D341Med (cell line): Measurements from ENCODE around the gene TTLL4.
A peak's percentile ranks its signal among the peaks of the same experiment; 100 is the strongest.

Experiments used
- DNase-seq: peaks from one replicate; pipeline ENCODE4 v3.0.0; 2012; ENCODE audit warnings: low spot score

TTLL4 gene

DNA sequence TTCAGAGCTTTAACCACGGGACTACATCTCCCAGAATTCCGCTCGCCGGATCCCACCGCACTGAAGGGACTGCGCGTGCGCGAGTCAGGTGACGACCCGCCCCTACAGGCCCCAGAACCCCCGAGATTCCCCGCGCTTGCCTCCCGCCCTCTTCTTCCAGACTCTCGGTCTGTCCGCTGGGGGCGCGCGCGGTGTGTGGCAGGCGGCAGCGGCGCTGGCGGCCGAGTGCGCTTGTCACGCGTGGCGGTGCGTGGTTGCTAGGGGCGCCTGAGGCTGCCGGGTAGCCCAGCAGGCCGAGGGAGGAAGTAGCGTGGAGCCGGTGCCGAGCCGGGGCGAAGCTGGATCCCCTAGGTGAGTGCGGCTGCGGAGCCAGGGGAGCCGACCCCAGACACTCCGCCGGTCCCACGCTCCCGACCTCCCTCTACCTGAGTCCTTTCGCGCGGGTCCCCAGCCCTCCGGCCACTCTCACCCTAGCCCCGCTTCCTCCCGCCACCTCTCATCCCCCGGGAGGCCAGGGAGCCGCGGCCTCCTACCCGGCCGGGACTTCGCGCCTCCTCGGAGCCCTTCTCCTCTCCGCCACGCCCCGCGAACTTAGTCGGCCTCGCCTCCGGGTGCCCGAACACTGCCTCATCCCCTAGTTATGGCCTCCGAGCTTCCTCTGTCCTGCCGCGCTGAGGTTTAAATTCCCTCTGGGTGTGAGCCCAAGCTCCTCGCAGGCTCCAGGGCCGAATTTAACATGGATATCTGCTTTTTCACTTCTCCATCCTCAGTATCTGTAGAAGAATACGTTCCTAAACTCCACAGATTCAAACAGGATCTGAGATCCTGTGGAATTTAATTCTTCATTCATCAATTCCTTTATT is at the start of gene TTLL4:
TSS of gene TTLL4 (plus strand) at position 149 of the 863 bp plus-strand sequence. CDS start 26,842 bp downstream, outside the sequence.
- peak; percentile 99 for DNase-seq

DNA sequence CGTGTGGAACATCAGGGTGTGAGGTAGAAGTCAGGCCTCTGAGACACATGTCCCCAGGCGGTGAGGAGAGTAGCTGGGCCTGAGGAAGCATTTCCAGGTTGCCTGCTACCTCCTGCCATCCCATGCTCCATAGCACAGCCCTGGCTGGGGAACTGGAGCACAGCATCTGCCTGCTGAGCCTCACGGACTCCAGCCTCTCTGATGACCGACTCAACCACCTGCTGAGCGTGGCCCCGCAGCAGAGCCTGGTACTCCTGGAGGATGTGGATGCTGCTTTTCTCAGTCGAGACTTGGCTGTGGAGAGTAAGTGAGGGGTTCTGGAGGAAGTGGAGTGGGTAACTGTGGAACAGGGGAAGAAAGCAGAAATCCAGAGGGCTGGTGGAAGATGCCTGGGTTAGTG is 48.3 kb upstream of the TTLL4 start:
- no peak for DNase-seq

DNA sequence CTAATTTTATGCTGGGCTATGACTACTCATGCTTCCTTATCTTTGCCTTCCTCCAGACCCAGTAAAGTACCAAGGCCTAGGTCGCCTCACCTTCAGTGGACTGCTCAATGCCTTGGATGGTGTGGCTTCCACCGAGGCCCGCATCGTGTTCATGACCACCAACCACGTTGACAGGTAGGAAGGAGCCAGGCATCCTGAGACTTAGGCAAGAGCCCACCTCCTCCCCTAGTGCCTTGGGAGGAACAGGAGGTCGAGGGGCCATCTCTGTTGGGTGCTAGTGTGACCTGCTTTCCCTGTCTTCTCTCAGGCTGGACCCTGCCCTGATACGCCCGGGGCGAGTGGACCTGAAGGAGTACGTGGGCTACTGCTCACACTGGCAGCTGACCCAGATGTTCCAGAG is 47.8 kb upstream of the TTLL4 start:
- no peak for DNase-seq

DNA sequence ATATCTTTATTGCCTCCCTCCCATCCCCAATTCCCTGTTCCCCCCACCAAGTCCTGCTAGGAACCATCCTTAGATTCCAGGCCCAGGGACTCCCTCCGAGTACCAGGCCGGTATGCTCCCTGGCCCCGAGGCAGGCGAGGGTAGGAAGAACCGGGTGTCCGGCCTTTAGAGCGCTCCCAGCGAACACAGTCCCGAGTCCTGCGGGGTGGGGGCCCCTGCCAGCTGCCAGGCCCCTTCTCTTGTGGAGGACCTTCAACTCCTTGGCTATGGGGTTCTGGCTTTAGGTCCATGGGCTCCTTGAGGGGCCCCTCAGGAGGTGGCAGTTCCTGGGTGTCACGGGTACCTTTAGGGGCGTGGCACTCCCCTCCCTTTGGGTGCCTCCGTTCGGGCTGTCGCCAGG is 46.7 kb upstream of the TTLL4 start:
- DNase-seq: no peak

- no peak for DNase-seq
Observed at GRCh38 chr2:218664653-218665052, 46.0 kb upstream of the TTLL4 start.

DNA sequence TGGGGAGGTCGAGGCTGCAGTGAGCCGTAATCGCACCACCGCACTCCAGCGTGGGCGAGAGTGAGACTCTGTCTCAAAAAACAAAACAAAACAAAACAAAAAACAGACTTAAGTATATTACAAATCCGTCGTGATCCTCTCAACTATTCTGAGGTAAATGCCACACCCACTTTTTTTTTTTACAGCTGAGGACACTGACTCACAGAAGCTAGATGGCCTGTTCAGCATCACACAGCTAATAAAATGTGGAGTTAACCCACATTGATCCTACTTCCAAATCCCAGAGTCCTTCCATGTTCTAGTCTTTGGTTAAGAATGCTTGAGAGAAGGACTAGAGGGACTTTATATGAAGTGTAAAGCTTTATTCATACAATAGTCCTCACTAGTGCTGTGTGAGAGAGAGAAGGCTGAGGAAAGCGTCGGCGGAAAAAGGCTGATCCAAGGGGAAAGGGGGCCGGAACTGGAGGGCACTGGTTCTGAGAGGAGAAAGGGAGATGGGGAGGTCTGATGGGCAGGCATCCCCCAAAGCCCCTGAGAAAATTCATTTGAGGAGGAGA is 39.5 kb upstream of the TTLL4 start:
- DNase-seq: no peak

- DNase-seq: peak; percentile 94
Observed at GRCh38 chr2:218671654-218672566, 38.7 kb upstream of the TTLL4 start, which contains the start of the genes RNF25 and STK36. RNF25 (minus strand) TSS chr2:218672002; CDS start chr2:218671970, 32 bp downstream. STK36 (plus strand) TSS chr2:218672086; CDS start chr2:218672830, 744 bp downstream.

DNA sequence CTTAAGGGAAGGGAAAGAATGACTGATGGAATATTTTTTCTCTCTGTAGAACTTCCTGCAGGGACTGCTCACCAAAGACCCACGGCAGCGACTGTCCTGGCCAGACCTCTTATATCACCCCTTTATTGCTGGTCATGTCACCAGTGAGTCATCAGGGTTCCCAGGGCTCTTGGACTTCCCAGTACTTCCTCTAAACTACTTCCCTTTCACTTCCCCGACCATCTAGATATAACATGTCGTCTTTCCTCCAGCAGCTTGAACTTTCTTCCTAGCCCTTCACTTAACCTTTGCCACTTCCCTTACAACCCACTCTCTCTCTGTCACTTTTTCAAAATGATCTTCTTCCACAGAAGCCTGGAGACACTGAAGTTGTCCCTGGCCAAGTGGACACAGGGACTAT is 31.5 kb upstream of the TTLL4 start:
- no peak for DNase-seq

DNA sequence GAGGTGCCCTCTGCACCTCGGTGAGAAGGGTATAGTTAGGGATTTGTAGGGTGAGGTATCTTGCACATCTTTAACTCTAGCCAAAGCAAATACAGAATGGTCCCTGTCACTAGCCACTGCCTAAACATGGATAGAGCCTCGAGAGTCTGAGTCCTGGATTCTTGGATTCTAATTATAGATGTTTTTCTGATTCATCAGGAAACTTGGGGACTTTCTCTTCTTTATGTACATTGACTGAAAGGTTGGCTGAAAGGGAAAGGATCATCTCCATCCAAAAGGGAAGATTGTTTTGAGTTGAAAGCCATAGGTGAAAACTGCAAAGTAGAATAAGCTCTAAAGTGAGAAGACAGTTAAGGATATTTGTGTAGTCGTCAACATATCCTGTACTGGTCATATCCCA is 30.6 kb upstream of the TTLL4 start:
- DNase-seq: no peak

GRCh38 chr2:218687400-218688060 is 23.1 kb upstream of the TTLL4 start:
- peak; percentile 77 for DNase-seq

- no peak for DNase-seq
Observed at GRCh38 chr2:218691234-218691633, 19.4 kb upstream of the TTLL4 start.

GRCh38 chr2:218694405-218695145 is 16.1 kb upstream of the TTLL4 start:
- no peak for DNase-seq

- DNase-seq: no peak
Observed at GRCh38 chr2:218698885-218699284, 11.8 kb upstream of the TTLL4 start.

GRCh38 chr2:218701806-218702205 is 8.8 kb upstream of the TTLL4 start:
- DNase-seq: no peak

- DNase-seq: no peak
Observed at GRCh38 chr2:218703341-218703740, 7.3 kb upstream of the TTLL4 start.

DNA sequence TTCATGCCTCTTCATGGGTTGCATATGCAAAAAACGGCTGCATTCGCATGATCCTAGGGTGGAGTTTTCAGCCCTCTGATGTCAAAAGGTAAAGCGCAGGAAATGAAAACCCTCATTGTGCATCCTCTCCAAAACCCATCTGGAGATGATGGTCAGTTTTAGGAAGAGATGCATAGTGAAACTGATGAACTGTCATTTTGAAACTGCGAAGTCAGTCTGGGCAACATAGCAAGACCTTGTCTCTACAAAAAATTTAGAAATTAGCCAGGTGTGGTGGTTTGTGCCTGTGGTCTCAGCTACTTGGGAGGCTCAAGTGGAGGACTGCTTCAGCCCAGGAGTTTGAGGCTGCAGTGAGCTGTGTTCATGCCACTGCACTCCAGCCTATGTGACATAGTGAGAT is 2.5 kb upstream of the TTLL4 start:
- no peak for DNase-seq

- no peak for DNase-seq
Observed at GRCh38 chr2:218709908-218710307, 727 bp upstream of the TTLL4 start.

- no peak for DNase-seq
Observed at GRCh38 chr2:218710334-218710686, 325 bp upstream of the TTLL4 start.

DNA sequence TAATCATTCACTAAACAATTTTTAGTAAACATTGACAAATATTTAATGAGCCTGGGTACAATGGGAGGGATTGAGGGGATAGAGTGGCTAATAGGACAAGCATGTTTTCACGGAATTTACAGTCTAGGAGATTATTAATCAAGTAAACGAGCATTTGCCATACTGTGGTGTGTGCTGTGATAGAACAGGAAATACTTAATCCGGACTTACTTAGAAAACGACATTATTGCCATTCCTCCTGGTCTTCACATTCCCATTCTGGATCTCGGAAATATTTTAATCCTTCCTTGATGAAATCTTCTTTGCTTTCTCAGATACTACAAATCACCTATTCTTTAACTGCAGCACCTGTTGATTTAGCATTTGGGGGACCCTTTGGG is 905 bp downstream of the TTLL4 start:
- no peak for DNase-seq

- DNase-seq: no peak
Observed at GRCh38 chr2:218713922-218714321, 3.3 kb downstream of the TTLL4 start.

DNA sequence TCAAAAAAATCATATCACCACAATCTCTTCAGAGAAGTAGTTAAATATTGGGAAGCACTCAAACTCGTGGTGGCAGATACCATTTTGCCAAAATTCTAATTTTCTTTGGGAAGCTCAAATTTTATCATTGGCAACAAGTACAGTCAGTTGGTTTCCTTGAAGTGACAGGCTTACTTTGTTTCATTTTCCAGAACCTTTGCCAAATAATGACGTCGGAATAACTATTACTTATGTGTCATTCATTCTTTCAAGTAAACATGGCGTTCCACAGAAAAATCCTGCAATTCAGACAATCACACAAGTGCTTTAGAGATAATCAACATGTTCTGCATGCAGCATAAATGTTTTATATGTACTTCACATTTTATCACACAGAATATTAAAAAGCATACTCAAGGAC is 5.4 kb downstream of the TTLL4 start:
- no peak for DNase-seq
